ENCODE measurements around the gene VASH2.

Gene VASH2

DNA sequence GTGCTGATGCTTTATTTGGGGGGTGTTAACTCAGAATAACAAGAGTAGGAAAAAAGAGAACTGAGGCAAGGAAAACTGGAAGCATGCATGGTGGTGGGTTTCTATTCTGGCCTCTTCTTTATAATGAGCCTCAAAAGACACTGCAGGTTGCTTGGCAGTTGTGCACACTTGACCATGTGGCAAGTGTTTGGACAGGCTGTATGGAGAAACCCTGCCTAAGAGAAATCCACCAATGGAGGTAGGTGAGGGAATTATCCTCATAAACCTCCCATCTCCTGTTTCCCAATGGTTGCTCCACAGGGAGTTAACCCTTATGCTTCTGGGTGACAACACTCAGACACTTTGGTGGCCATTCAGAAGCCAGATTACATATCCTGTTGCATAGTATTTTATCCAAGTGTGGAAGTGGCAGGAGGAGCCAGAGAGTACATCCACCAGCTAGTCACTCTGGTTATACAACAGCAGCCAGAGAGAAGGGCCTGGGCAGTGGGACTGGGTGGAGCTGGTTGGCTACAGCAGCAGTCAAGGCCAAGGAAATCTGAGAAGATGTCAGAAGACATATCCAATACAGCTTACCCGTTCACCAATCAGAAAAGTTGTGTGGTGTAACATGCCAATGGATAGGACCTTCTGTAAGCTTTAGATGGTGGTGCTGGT is 16.4 kb upstream of the VASH2 start:
- DNase-seq = no peak

DNA sequence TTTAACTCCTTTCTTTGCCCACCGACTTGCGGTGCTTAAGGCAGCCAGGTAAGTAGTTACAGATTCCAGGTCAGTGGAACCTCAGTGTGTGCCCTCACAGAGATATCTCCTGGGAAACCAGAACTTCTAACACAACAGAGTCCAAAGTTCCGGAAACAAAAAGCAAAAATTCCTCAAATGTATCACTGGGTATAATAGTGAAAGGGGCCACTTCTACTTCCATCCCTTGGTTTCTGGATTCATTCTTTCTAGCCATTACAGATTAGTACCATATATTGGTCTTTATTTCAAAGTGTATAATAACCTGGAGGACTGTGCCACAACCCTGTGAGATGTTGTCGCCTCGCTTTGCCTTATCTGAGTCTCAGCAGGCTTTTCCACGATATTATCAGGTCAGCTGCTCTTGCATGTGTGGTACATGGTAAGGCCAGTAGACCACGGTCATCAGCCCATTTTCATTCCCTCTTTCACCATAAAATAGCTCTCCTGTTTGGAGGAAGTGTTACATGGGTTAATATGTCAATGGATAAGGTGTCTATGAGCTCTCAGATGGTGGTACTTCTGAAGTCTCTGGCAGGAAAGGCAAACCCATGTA is 14.9 kb upstream of the VASH2 start:
- no peak for DNase-seq

- no peak for DNase-seq
Observed at GRCh38 chr1:212937034-212937433, 13.3 kb upstream of the VASH2 start.

- no peak for DNase-seq
Observed at GRCh38 chr1:212938846-212939245, 11.5 kb upstream of the VASH2 start.

GRCh38 chr1:212941452-212941851 is 8.9 kb upstream of the VASH2 start:
- DNase-seq = no peak

DNA sequence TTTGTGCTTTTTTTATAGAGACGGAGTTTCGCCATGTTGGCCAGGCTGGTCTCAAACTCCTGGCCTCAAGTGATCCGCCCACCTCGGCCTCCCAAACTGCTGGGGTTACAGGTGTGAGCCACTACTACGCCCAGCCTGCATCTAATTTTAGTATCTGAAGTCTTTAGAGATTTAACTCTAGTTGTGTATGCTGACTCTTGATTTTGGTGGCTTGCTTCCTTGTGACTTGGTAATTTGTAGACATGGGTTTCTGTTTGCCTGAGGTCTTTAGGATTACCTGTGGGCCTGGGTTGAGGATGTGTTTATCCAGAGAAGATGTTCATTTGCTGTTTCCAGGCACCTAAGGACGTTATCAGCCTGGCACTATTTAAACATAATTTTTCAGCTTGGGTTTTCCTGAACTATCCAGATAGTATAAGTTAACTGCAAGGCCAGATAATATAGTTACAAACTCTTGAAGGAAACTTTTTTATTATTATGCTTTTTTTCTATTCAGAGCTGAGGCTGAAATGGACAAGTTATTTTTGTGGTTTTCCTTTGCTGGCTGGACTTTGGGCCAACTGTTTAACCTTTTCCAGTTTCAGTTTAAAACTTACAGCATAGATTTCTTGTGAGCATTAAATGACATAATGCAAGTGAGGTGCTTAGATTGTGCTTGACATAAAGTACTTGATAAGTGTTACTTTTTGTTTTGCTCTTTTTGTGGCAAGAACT is 7.5 kb upstream of the VASH2 start:
- no peak for DNase-seq

DNA sequence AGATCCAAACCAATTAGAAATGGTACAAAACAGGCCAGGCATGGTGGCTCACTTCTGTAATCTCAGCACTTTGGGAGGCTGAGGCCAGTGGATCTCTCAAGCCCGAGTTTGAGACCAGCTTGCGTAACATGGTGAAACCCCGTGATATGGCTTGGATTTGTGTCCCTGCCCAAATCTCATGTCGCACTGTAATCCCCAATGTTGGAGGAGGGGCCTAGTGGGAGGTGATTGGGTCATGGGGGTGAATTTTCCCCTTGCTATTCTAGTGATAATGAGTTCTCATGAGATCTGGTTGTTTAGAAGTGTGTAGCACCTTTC is 7.0 kb upstream of the VASH2 start:
- no peak for DNase-seq

GRCh38 chr1:212944229-212944901 is 6.0 kb upstream of the VASH2 start:
- no peak for DNase-seq

- DNase-seq = no peak
Observed at GRCh38 chr1:212945056-212945455, 5.3 kb upstream of the VASH2 start.

DNA sequence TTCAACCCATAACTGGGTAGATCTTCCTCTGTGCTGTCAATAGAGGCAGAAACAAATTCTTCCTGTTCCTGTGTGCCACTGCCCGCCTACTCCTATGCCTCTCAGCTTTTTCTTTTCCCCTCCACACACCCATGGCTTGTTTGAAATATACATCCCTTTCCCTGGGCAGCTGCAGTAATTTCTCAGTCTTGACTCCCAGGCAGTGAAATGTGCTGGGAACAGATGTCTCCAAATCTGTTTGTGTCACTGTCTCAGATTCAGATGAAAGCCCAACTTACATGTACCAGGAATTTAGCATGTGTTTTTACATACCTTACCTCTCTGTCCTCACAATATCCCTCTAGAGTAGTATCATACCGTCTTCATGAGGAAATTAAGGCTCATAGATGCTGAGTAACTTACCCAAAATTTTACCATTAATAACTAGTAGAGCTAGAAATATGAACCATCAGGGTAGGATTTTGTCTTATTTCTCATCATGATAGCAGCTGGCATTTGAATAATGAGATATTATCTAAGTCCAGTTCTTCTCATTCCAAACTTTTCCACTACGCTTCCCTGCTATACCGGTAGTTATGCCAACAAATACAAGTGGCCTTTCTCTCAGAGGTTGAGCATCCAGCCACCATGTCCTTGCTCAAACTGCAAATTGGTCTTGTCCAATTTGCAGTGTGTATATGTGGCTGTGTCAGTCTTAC is 4.7 kb upstream of the VASH2 start:
- no peak for DNase-seq

GRCh38 chr1:212946872-212947271 is 3.5 kb upstream of the VASH2 start:
- DNase-seq = no peak

DNA sequence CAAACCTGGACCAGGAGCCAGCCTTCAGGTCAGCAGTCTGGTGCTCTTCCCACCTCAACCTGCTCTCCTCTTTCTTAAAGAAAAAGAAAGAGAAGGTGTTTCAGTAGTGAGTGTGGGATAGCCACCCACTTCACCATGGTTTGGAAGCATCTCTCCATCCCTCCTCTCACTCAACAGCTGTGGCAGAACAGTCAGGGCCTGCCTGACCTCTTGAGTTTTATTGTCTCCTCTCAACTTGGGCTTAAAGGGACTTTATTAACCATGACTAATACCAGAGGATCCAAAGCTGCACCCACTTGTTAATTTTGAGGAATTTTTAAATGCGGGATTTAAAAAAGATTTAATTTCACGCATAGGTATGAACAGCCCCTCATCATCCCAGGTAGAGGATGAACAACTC is 570 bp upstream of the VASH2 start:
- DNase-seq = no peak

- DNase-seq = no peak
Observed at GRCh38 chr1:212951126-212951946, 995 bp downstream of the VASH2 start.

GRCh38 chr1:212951947-212952640 is 1.8 kb downstream of the VASH2 start:
- DNase-seq = no peak

- no peak for DNase-seq
Observed at GRCh38 chr1:212952641-212952976, 2.3 kb downstream of the VASH2 start.

DNA sequence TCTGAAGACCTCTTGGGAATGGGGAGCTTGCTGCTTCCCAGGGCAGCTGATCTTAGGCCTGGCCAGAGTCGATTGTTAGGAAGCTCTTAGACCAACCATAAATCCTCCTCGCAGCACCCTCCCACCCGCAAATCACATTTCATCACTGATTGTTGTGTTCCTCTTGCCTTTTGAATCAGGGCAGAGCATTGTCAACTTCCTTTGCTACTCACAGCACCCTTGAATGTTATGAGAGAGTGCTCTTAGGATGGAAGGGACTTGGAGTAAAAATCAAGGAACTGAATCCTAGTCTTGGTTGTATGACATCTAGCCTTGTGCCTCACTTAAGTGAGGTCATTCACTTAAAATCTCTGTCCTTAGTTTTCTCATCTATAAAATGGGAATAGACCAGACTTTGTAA is 3.0 kb downstream of the VASH2 start:
- no peak for DNase-seq

DNA sequence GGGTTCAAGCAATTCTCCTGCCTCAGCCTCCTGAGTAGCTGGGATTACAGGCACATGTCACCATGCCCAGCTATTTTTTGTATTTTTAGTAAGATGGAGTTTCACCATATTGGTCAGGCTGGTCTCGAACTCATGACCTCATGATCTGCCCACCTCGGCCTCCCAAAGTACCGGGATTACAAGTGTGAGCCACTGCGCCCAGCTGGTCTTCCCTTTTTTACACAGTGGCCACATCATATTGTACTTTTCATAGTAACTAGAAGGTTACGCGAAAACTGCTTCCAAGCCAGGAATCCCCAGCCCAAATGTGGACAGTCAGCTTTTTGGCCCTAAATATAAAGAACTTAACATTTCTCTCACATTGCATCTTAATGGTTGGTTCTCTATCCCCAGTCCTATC is 4.2 kb downstream of the VASH2 start:
- no peak for DNase-seq

GRCh38 chr1:212955098-212955497 is 4.8 kb downstream of the VASH2 start:
- no peak for DNase-seq

- no peak for DNase-seq
Observed at GRCh38 chr1:212955961-212956620, 5.8 kb downstream of the VASH2 start.

DNA sequence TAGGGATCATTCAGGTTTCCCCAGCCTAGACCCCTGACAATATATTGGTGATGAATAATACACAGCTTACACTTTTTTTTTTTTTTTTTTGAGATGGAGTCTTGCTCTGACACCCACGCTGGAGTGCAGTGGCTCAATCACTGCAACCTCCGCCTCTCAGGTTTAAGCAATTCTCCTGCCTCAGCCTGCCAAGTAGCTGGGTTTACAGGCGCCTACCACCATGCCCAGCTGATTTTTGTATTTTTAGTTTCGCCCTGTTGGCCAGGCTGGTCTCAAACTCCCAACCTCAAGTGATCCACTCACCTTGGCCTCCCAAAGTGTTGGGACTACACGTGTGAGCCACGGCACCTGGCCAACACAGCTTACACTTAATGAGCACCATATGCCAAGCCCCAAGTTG is 7.2 kb downstream of the VASH2 start:
- DNase-seq = no peak

GRCh38 chr1:212958175-212958574 is 7.8 kb downstream of the VASH2 start:
- no peak for DNase-seq

Measured in AML-193 (cell line).